C4-2B (cell line): ENCODE results near the gene NSMF.

ENCODE experiments used
- ZFX ChIP-seq: fragments of 450-650 bp; IDR thresholded peaks from 2 replicates; pipeline ENCODE4 v1.6.1; 2017
- TF ChIP-seq, protein P1 (sequence below): fragments of 450-650 bp; conservative IDR thresholded peaks from 2 replicates; pipeline ENCODE4 v1.5.1; 2017; ENCODE audit warnings: mild to moderate bottlenecking

DNA sequence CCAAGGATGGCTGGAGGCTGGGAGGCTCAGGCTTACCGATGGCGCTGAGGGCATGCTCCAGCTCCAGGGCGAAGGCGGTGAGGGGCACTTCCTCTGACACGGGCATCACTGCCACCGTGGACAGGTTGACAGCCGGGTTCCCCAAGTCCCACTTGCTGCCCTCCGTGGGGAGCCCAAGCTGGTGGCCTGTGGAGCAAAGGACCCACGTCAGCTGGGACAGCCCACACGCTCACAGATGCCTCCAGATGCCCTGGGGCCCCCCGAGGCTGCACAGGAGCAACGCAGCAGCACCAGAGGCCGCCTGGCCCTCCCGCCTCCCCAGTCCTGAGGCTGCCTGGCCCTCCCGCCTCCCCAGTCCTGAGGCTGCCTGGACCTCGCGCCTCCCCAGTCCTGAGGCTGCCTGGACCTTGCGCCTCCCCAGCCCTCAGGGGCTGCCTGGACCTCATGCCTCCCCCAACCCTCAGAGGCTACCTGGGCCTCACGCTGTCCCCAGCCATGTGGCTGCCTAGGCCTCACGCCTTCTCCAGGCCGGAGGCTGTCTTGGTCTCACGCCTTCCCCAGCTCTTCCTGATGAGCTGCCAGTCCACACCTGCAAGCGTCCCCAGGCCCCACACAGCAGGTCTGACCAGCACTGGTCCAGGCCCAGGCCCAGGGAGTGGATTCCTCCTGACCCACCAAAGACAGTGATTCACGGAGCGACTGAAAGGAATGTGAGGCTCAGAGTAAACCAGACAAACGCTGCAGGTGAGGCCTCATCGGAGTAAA lies 25.6 kb upstream of the NSMF start:
- TF ChIP-seq, protein P1, sequence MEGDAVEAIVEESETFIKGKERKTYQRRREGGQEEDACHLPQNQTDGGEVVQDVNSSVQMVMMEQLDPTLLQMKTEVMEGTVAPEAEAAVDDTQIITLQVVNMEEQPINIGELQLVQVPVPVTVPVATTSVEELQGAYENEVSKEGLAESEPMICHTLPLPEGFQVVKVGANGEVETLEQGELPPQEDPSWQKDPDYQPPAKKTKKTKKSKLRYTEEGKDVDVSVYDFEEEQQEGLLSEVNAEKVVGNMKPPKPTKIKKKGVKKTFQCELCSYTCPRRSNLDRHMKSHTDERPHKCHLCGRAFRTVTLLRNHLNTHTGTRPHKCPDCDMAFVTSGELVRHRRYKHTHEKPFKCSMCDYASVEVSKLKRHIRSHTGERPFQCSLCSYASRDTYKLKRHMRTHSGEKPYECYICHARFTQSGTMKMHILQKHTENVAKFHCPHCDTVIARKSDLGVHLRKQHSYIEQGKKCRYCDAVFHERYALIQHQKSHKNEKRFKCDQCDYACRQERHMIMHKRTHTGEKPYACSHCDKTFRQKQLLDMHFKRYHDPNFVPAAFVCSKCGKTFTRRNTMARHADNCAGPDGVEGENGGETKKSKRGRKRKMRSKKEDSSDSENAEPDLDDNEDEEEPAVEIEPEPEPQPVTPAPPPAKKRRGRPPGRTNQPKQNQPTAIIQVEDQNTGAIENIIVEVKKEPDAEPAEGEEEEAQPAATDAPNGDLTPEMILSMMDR, result no peak
- peak; percentile 78; the same call in 1 of the 2 replicates for TF ChIP-seq ZFX
